Effector CD4-positive, alpha-beta T cell (primary cell): ENCODE results near the gene DSG2. TPM values are rescaled to one million over a fixed set of nuclear protein-coding genes. Genes with fewer than 3 reads are reported as not detected.
"Not testable (repeated sequence)": the region's sequence is repeated elsewhere in the genome, so short reads cannot be mapped to it uniquely, and the experiment has no call there.

Experiments
- DNase-seq: peaks from one replicate; pipeline ENCODE4 v3.0.0-alpha.2; 2020
- total RNA-seq: gene quantifications from one replicate; lab custom pipeline; 2026; lab: John Stamatoyannopoulos, UW

Gene DSG2
- total RNA-seq = not detected

DNA sequence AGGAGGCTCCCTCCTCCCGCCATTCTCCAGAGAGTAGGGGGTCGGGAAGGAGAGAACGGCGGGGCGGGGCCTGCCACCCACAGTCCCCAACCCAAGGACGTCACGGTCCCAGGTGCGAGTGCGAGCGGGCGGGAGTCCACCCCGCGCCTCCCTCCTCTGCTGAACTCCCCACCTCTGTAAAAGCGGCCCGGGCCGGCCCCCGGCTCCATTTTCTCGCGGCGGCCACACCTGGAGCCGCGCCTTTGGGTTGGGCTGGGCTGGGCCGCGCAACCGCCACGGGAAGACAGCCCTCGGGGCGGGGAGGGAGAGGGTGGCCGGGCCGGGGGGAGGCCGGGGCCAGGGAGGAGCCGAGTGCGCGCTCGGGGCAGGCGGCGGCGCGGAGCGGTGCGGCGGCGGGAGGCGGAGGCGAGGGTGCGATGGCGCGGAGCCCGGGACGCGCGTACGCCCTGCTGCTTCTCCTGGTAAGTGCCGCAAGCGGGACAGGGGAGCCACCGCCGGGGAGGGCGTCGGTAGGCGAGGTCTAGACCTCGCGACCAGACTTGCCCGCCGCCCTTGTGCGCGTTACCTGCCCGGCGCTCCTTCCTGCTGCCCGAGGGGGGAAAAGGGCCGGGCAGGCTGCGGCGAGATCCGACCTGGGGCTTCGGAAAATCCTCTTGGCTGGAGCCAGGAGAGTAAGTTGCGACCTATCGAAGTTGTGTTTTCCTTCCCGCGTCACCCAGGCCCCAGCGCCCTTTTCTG, at the start of gene DSG2:
TSS of gene DSG2 (plus strand) at position 342 of the 738 bp plus-strand sequence. CDS start at position 417, 75 bp downstream.
- no peak for DNase-seq

DNA sequence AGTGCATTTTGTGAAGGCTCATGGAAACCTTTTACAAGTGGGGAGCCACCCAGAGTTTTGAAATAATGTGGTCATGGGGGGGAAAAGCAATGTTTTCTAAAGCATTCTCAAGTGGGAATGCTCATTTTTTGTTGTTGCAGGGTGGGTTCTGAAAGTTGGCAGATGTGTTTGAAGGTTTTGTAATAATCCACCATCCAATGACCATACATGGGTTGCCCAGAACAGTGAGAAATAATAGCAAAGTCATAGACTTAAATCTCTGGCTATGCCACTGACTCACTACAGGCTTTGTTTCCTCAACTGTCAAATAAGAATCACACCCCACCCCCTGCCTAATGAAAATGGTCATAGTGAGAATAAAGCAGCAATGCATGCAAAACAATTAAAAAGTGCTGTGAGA, 47.6 kb upstream of the DSG2 start:
- no peak for DNase-seq

DNA sequence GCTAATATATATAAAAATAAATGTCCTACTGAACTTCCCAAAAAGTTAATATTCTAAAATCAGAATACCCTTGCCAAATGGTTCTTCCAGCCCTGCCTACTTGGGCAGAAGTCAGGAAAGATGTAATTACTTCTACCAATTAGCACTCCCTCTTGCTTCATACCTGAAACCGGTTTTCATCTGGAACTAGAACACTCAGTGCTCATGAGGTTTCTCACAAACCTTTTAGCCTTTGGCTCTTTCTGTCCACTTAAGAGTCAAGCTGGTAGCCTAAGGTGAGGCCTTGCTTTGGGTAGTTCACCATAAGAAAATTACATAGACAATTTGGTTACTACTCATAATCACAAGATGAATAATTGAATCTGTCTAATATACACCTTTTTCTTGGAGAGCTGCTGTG, 46.4 kb upstream of the DSG2 start:
- no peak for DNase-seq

DNA sequence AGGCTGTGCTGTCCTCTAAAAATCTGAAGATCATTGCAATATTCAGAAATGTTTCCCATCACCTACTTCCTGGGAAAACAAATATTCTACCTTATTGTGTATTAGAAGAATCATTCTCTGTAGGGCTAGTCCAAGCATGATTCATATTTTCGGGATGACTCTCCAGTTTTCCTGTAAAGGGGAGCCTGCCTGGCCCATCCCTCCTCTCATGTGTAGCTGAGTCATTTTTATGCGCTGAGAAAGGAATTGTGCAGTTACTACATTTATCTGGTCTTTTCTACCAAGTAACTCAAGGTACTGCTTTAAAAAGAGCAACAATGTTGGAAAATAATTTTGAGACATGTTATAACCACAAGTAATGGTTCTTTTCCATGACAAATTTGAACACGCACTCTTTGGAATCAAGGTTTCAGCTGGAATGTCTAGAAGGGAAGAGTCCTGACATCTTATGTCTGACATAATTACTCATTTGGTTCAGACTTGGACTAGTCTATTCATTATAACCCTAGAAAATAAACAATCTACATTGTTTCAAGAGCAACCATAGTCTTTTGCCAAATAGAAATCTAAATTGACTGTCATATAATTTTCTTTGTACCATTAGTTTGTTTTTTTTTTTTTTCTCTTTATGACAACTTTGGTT, 43.8 kb upstream of the DSG2 start:
- no peak for DNase-seq

DNA sequence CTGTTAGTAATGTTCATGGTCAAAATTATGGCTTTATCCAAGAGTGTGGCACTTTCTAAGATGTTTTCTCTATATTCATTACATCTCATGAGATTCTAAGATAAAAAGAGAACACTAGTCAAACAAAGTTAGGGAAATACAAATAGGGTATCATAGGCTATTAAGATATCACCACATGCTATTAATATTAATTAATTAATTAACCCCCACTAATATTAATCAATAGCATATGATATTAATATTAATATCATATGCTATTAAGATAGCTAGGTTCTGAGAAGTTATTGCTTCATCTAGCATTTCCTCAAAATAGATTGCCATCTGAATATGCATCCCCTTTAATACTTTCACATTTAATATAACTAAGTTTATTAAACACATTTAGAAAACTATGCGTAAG, 28.3 kb upstream of the DSG2 start:
- DNase-seq = no peak

DNA sequence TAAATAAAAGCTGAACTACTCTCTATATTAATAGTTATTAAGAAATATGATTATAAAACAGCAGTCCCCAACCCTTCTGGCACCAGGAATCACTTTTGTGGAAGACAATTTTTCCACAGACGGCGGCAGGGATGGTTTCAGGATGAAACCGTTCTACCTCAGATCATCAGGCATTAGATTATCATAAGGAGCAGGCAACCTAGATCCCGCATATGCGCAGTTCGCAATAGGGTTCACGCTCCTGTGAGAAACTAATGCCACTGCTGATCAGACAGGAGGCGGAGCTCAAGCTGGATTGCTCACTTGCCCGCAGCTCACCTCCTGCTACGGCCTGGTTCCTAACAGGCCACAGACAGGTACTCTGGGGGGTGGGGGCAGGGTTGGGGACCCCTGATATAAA, 19.3 kb upstream of the DSG2 start:
- DNase-seq = no peak

DNA sequence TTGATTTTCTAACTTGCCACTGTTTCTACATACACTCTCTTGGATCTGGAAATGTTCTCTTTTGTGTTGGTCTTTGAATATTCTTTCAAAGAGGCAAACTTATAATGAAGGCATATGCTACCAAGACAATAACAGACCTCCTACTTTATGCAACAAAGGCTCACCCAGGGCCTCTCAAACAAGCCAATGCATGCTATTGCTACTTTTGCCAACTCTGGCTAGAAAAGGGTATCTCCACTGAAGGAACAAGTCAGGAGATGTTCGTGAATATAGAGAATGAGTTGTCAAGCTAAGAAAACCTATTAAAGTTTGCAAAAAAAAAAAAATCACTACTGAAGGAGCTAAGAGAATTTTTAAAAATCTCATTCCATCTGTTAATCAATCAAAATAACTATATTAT, 15.9 kb upstream of the DSG2 start:
- no peak for DNase-seq

DNA sequence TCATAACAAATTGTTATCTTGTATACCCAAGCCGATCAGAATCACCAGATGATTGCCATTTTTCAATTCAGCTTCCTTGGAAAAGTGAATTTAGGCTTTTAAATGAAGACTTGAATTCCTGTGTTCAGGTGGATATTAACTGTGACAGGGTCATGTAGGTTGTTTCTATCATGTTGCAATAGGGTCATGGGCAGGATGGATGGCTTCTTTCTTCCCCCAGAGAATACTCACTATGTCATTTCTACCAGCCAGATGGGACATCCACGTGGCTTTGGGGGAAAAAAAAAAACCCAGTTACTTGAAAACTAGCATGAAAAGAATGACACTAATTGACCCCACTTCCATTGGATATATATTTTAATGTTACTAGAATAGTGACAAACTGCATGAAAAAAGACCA, 14.6 kb upstream of the DSG2 start:
- DNase-seq = no peak

DNA sequence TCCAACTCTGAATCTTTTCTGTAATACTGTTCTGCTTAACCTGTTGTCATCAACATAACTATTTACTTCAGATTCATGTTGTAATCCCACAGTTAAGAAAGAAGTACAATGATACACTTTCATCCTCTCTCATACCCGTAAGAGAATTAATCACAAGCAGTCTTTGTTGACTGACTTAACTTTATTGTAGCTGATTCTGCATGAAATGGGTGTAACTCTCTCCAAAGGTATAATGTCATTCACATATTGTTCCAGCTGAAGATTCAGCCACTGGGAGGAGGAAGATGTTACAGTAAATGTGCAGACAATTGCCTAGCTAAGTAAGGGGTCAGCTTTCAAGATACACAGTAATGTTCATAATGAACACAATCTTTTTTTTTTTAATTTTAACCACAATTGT, 13.5 kb upstream of the DSG2 start:
- DNase-seq = no peak

DNA sequence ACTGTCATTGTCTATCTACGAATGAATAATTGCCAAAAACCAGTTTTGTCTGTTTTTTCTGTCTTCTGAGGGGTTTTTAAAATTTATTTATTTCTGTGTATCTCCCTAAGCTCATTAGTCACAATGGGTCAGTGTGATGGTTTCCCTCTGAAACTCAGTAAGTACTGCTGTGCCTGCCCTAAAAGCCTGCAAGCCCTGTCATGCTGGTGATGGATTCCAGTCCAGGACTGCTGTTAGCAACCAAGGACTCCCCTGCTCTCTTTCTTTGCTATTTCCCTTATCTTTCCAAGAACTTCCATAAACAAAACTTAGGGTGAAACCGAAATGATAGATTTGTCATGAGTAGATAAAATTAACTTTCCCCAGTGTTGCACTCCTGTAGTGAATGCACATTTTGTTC, 11.8 kb upstream of the DSG2 start:
- DNase-seq = no peak

DNA sequence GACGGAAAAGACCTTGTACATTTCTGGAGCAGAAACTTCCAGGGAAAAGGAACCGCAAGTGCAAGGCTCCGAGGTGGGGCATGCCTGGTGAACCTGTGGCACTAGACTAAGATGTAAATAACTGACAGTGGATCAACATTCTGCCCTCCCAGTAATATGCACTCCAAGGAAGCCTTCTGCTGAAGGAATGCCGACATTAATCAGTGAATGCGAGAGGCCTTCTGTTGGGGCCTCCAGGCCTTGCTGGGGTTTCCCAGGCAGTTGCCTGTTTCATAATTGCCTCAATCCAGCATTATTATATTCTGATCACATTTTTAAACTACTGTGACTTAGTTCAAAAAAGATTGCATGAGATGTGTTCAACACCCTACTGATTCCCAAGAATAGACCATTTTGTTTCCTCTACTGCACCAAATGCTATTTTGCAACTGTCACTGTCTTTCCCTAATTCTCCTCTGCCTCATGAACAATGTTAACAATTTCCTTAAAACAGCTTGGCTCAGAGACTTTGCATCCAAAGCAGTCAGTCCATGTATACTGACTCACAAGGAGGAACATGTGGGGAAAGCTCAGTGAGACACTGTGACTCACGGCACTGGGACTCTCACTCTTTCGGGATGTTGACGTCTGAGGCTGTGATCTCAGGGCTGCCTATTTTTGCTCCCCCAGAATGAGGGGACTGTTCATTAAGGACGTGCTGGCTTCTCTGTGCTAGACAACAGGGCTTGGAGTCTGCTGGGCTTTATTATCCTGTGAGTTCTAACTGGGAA, 10.5 kb upstream of the DSG2 start:
- no peak for DNase-seq

DNA sequence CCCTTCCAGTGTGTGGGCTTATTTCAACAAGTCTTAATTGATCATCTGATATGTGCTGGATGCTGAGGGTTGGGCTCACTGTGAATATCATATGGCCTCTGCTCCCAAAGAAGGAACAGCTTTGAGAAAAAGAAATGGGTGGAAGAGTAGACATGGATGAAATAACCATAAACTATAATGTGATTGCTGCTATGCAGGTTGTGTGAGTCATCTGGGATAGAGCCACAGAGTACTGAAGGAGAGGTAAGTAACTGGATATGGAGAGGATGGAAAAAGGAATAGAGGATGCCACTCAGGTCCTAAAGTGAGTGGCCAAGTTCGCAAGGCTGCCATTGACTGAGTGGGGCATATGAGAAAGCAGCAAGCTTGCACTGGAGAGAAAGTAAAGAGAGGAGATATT, 8.7 kb upstream of the DSG2 start:
- no peak for DNase-seq

DNA sequence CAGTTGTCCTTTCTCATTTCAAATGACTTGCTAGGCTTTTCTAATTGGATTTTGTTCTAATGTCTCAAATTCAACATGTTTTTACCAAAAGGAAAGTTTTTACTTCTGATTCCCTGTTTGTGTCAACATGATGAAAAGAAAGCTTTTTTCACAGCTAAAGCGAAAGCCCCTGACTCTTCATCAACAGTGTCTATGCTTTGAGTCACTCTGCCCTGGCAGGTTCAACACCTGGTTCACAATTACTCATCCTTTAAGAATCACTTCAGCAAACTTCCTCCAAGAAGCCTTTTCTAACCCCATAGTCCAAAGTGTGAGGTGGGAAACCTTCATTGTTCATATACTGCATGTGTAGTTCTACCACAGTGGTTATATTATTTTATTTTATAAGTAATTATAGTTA, 7.6 kb upstream of the DSG2 start:
- no peak for DNase-seq

DNA sequence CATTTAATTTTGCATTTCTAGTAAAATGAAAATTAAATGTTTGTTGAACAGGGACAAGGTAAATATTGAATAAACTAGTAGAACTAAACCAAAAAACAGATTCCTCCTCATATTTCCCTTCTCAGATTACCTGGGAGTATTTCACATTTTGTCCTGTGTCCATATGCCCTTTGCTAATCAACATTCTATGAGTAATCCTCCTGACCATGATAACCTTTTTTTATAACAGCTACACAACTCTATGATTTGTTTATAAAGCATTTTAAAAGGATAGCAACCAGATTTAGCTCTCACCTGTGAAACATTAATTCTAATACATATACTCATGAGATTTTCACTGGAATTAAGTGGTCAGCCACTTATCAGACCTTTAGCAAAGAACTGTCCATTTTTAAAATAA, 7.1 kb upstream of the DSG2 start:
- no peak for DNase-seq

DNA sequence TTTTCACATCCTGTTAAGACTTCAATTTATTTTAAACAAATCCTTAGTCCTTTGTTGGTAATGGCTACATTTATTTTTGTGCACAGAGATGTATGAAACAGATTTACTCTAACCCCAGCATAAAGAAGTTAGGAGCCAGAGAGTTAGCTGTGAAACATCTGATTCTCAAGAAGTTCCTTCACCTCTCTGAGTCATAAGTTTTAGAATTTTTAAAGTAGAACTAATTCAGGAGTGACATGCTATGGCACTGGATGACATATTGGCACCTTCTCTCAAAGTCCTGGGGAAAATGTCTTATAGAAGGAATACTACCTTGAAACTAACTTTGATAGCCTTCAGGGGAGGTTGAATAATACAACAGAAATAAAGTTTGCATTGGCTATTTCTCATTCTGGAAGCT, 6.4 kb upstream of the DSG2 start:
- no peak for DNase-seq

DNA sequence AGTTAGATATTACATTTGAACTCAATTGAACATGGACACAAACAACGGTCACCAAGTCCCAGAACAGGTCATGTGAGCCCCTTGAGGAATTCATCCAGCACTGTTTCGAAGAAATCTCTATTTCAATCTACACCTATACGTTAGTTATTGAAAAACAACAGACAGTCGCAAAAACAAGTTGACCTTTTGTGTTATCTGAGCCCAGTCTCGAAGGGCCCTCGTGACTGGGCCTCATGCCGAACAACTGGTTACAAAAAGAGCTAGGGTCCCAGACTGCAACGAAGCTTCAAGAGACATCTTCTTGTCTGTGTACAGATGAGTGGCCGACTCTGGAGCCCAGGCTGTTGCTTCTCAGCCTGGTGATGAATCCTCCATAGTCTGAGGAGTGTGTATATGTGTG, 5.3 kb upstream of the DSG2 start:
- DNase-seq = no peak

DNA sequence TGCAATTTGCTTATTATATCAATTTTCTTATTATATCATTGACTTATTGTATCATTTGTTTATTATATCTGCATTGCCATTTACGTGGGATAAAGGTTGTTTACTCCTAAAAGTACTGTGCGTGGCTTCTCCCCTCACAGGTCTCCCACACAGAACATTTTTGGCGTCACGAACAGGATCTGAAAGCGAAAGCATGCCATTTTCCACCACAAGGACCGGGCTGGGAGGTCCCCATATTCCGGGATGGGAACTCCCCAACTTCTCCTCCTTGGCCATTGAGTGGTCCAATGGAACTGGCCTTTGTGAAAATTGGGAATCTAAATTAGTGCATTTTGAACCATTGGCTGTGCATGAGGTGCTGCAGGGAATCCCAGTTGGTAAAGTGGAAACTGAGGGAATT, 4.8 kb upstream of the DSG2 start:
- DNase-seq = no peak

DNA sequence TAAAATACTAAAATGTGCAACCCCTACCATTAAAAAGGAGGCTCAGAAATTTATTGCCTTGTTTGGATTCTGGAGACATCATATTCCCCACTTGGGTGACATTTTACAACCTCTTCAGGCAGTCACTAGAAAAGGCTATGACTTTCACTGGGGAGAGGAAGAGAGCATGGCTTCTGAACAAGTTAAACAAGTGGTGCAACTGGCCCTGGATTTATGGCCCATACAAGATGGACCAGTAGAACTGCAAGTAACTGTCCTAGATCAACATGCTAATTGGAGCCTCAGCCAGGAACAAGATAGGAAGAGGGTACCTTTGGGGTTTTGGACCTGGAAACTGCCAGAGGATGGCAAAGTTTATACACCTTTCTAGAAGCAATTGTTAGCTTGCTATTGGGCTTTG, 4.0 kb upstream of the DSG2 start:
- no peak for DNase-seq

DNA sequence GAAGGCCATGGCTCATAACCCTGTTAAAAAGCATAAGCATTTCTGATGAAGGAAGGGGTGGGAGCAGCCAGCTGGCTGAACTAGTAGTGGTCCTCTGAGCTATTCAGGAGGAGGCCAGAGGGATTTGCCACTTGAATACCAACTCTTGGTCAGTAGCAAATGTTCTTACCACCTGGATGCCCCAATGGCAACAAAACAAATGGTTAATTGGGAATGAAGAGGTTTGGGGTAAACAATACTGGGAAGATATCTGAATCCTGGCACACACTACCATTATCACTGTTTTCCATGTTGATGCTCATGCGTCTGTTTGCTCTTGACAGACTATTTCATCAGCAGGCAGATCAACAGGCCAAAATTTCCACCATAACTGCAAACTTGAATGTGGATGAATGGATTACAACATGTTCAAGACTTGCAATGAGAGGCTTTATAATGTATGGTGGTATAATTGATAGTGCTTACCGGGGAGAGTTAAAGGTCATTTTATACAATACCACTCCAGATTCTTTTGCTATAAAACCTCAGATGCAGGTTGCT, 3.2 kb upstream of the DSG2 start:
- not testable (repeated sequence) for DNase-seq

DNA sequence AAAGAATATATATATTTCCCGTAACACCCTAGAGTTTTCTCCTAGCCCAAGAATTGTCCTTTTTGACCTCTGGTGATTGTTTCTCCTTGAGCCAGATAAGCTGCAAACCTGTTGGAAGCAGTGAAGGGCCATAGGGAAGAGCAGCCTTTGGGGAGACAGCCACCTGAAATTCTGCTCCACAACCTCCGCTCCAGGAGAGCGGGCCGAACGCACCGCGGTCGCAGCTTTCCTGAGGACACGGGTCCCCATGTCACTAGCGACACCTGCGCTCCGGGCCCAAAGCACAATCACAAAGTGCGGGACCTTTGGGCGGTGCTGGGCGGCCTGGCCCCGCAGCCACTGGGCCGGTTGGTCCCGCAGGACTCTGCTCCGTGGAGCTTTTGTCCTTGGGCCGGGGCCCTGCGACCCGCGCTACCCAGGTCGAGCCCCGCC, 557 bp upstream of the DSG2 start:
- no peak for DNase-seq

DNA sequence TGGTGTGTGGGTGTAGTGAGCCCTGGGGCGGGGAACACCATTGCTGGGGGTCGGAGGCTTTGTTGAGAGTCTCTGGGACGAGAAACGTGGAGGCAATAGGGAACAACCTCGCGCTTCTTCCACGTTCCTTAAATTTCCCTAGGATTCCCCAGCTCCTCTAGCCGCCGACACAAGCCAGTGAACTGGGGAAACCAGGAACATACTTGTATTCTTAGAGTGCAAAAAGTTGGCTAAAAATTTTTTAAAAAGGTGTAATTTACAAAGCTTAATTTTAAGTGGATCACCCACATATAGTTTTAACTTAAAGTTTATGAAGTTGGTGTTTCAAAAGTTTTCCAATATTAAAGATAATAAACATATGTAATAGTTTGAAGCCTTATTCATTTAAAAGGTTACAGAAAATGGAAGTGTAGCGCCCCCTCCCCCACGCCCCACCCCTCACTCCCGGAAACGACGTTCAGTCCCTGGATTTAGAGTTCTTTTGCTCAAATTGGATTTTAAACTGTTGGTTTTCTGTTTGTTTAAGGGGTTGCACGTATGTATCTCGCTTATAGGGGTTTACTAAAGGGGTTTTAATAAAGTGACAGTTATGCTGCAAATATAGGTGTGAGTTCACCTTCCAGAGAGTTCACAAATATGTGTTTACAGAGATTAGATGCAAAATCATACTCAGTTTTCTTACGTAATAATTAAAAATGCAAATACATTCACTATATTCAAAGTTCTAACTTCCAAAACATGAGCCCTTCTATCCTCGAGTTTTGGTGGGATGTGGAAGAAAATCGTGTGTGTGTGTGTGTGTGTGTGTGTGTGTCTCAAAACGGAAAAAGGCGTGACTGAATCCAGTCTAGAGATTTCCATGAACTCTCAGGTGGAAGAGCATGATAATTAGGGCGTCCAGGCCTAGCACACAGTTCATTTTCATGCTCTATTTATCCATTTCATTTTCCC, 872 bp downstream of the DSG2 start:
- DNase-seq = no peak

DNA sequence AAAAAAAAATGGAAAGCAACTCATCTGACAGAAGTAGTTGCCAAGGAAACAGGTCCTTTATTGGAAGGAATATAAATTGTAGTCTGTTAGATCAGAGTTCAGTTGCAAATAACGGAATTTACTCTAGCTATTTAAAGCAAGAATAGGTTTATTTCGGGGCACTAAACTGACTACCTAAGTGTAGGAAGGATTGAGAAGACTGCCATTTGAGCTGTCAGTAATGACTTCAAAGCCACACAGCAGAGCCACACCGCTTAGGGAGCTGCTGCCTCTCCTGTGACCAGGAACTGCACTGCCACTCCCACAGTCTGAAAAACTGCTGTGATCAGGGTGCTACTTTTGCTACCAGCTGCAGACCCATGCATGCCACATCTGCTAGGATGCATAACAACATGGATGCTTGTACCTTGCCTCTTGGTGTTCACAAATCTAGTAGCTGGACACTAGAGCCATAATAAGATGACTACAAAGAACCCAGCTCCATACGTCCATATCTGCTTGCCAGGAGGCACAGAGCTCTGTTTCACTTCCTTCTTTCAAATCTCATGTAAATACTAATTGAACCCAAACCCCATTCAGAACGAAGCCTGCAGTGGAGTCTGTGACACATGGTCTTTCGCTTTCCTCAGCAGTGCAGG, 2.2 kb downstream of the DSG2 start:
- no peak for DNase-seq
